ENCODE results near the gene NANOS3.
"Not testable (repeated sequence)": the region's sequence is repeated elsewhere in the genome, so short reads cannot be mapped to it uniquely, and the experiment has no call there.

Gene NANOS3

GRCh38 chr19:13887018-13887436 lies 10.1 kb downstream of the NANOS3 start:
- no peak for DNase-seq

- no peak for DNase-seq
These were observed 10.6 kb downstream of the NANOS3 start for GRCh38 chr19:13887517-13887916.

GRCh38 chr19:13888281-13888680 lies 11.3 kb downstream of the NANOS3 start:
- DNase-seq = peak; percentile 25

GRCh38 chr19:13890136-13890535 lies 13.2 kb downstream of the NANOS3 start:
- DNase-seq = no peak

- DNase-seq = no peak
These were observed 15.9 kb downstream of the NANOS3 start for GRCh38 chr19:13892870-13893269.

GRCh38 chr19:13894552-13894951 lies 17.6 kb downstream of the NANOS3 start:
- no peak for DNase-seq

- no peak for DNase-seq
These were observed 19.3 kb downstream of the NANOS3 start for GRCh38 chr19:13896227-13896626.

- DNase-seq = no peak
These were observed 22.5 kb downstream of the NANOS3 start for GRCh38 chr19:13899393-13899792.

- DNase-seq = no peak
These were observed 23.1 kb downstream of the NANOS3 start for GRCh38 chr19:13899912-13900584.

- DNase-seq = no peak
These were observed 26.1 kb downstream of the NANOS3 start for GRCh38 chr19:13902993-13903555.

- peak; percentile 62 for DNase-seq
These were observed 28.9 kb downstream of the NANOS3 start, which contains the start of the genes BRME1 and CC2D1A for GRCh38 chr19:13905634-13906520. Gene BRME1, minus strand, starts transcription at chr19:13906117. Its CDS starts 1,225 bp downstream, at chr19:13904892. Gene CC2D1A, plus strand, starts transcription at chr19:13906201. Its CDS starts 241 bp downstream, at chr19:13906442.

- no peak for DNase-seq
These were observed 29.6 kb downstream of the NANOS3 start for GRCh38 chr19:13906521-13906904.

GRCh38 chr19:13906910-13907309 lies 30.0 kb downstream of the NANOS3 start:
- no peak for DNase-seq

GRCh38 chr19:13908674-13909073 lies 31.7 kb downstream of the NANOS3 start:
- DNase-seq = no peak

- no peak for DNase-seq
These were observed 32.5 kb downstream of the NANOS3 start for GRCh38 chr19:13909430-13909829.

GRCh38 chr19:13913352-13913751 lies 36.4 kb downstream of the NANOS3 start:
- DNase-seq = no peak

- DNase-seq = no peak
These were observed 37.8 kb downstream of the NANOS3 start for GRCh38 chr19:13914777-13915176.

GRCh38 chr19:13917888-13918406 lies 41.0 kb downstream of the NANOS3 start:
- no peak for DNase-seq

GRCh38 chr19:13918726-13919411 lies 41.9 kb downstream of the NANOS3 start:
- no peak for DNase-seq

GRCh38 chr19:13920524-13920923 lies 43.6 kb downstream of the NANOS3 start:
- DNase-seq = no peak

- DNase-seq = peak; percentile 18
These were observed 44.2 kb downstream of the NANOS3 start for GRCh38 chr19:13920940-13921747.

GRCh38 chr19:13922118-13922517 lies 45.2 kb downstream of the NANOS3 start:
- DNase-seq = not testable (repeated sequence)

Data from NCI-H1694 treated with DMSO at 0.1 percent for 48 hours (cell line).